ENCODE data around the gene MMP25.

GRCh38 chr16:3047387-3047720, 993 bp downstream of the MMP25 start:
- TF ChIP-seq CTCF (IDR thresholded peaks at IDR 0.05; ENCODE audit: low read depth, low read length) (no peak), EZH2phosphoT487 (IDR thresholded peaks at IDR 0.05; ENCODE audit: low read depth) (no peak)

Measured in OCI-LY3 (cell line).